CD1c-positive myeloid dendritic cell (primary cell): Measurements from ENCODE around the gene RAPGEF3.

Source experiments
- DNase-seq: peaks from one replicate; pipeline ENCODE4 v3.0.0-alpha.2; 2016; ENCODE audit errors: extremely low spot score

Gene RAPGEF3

DNA sequence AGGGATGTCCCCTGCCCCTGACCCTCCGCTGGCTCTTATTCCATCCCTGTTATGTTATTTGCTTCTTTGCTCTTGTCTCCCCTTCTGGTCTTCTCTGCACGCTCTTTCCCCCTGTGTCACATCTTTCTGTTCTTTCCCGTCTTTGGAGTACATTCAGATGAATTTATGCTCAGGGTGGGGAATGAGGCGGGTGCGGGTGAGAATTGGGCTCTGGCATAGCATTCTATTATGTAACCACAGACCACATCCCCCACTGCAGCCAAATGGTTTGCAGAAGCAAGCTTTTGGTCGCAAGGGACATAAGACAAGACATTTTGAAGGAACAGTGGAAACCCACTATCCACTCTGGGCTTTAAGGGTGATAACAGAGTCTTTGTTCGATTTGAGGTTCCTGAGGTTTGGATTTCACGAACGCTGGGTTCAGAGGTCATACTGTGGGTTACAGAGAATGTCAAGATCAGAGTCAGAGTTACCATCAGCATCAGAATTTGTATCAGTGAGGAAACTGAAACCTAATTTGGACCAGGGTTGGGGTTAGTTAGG, 37.2 kb downstream of the RAPGEF3 start:
- DNase-seq = no peak

DNA sequence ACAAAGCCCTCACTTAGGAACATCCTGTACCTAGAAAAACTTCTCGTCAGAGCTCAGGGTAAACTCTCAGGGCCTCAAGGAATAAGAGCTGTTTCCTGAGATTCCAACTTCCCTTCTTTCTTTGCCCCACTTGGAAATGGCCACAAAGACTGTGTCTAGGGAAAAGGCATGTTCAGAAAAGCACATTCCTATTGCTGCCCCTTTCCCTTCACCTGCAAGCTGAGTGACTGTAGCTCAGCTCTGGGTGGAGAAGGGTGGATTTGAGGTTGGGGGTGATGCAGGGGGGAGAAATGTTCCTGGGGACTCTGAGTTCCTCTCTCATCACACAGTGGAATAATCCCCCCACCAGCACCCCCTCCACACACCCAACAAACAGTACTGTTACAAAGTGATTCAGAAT, 40.1 kb downstream of the RAPGEF3 start:
- DNase-seq = no peak

DNA sequence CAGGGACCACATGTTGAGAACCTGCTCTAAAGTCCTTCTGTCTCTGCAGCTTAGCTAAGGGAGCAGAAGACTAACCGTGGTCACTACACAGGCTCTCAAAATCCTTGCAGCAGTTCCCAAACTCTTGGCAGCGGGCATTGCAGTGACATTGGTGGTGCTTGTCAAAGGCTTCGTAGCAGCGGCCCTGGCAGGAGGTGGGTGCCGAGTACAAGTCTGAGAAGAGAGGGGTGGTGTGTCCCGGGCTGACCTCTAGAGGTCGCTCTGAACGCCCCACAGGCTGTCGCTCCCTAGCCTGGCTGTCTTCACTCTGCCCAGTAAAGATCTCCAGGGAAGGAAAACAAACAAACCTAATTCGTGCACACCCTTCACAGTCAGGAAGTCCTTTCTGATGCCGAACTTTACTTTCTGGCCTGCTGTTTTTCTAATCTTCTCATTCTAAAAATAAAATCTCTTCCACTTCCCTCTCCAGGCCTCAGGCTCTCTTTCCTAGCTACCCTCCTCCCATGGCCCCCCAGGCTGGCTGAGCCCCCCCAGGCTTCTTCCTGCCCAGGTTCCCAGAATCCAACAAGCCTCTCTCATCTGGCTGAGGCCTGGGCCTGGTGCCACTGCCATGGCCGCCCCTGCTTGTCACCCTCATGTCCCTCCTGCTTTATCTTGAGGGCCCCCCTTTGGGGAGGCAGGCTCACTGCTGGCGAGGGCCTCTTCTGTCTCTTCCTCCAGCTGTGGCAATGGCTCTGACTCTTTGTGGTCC, 41.1 kb downstream of the RAPGEF3 start:
- peak; percentile 64 for DNase-seq

DNA sequence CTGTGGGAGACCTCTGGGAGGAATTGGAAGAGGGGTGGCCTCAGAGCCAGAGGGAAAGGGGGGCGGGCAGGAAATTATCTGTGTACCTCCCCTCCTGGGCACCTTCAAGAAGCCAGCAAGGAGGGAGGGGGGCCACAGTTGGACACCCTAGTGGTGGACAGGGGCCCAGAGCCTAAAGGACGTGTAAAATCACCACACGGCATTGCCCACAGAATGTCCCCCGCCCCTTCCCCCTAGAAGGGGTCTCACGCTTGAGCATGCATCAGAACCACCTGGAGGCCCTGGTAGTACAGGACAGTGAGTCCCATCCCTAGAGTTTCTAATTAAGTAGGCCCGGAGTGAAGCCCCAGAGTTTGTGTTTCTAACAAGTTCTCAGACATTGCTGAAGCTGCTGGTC, 41.6 kb downstream of the RAPGEF3 start:
- DNase-seq = no peak

DNA sequence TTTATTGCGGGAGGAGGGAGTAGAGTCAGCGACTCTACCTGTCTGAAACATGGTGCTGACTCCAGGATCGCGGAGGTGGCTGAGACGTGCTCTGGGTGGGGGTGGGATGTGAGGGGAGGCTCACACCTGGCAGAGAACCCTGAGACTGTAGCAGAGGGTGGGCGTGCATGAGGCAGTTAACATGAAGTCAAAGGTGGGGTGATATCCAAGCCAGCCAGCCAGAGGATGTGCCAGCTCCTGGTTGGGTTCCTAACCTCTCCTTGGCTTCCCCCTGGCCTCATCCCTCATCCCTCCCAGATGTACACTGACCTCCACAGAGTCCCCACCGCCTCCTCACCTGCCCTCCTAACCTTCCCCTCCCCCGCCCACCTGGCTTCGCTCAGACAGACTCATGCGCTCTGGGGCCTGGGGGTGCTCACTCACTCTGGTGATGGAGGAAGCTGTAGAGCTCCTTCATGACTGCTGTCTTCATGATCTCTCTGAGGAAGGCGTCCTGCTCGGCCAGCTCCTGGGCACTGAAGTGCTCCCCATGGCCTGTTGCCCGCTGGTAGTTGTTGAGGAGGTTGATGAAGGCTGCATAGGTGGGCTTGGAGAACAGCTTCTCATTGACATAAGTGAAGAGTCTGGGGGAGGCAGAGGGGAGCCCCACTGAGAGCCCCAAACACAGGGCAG, 42.7 kb downstream of the RAPGEF3 start:
- no peak for DNase-seq

DNA sequence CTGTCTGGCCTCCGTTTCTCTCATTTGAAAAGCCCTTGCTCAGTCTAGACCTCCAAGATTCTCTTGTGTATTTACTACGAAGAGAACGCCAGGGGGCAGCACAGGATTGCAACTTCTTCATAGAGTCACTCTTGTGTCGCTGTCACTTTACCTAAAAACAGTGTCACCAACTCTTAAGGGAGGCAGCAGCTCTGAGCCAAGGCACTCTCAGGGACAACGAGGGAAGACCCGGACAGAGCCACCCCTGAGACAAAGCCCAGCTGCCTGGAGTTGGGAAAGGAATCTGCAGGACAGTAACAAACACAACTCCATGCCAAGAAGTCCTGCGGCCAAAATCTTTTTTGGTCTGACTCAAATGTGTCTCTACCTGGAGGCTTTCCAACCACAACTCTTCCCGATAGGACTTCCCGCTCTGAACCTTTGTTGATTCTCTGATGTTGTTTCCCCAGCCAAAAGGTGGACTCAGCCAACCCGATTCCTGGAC, 43.2 kb downstream of the RAPGEF3 start:
- peak; percentile 89 for DNase-seq

DNA sequence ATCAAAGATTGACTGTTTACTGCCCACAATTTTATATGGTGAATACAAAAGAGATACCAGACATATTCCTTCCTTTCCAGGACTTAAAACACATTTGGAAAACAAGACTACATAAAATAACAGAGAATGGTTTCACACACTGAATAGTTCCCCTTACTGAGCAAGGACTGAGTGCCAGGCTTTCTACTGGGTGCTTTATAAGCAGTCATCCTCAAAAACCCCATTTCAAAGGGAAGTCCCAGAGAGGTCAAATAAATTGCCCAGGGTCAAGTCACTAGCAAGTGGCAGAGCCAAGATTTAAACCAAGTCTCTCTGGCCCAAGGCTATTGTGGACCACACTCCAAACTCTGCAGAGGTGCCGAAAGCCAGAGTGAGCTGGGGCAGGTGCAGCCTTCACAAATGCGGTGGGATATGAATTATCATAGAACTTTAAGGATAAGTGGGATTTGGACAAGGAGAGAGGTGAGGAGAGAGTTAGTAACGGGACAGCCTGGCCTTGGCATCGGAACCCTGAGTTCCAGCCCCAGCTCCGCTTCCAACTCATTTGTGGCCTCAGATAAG, 43.8 kb downstream of the RAPGEF3 start:
- DNase-seq = peak; percentile 60

DNA sequence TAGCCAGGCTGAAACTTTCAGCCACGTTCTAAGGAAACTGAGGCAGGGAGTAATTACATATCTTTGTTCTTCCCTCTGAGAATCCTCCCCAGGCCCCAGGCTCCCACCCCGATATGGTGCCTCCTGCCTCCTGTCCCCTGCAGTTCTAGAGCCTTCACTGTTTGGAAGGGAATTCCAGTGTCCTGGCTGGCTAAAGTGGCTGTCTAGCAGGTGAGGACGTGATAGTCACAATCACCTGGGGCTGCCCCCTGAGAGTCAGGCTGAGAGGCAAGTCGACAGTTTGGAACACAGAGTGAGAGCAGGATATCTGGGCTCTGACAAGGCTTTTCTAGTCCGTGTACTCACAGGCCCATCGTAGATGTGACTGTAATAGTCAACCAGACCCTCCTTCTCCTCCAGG, 46.5 kb downstream of the RAPGEF3 start:
- no peak for DNase-seq

DNA sequence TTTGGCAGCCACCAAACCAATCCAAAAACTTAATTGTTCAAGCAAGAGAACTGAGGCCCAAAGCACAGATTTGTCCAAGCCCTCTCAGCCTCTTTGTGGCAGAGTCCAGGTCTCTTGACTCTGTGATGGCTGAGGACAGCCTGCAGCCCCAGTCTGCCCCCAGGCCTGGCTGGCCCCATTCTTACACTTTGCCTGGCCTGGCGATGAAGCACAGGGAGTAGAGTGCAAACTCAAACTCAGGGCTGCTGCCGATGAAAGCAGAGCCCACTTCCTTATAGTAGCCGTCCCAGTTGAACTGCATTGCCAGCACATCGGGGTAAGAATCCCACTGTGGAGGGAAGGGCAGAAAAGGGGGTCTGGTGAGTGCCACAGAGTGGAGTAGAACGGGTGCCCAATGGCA, 47.2 kb downstream of the RAPGEF3 start:
- no peak for DNase-seq

DNA sequence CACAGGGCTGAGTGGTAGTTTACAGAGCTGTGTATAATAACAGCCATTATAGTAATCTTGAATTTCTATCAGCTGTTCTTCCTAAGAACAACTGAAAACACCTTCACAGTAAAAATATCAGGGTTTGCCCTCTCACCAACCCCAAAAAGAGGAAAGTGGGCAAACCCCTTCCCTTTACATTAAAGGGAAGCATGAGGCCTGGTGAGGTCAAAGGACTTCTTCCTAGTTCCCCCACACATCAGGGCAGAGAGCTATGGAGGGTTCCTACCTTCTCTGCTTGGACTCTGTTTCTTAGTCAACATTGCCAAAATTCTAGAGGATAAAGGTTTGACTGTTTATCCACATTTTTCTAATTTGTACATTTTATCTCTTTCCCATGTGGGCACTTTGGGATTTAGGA, 48.4 kb downstream of the RAPGEF3 start:
- peak; percentile 73 for DNase-seq

DNA sequence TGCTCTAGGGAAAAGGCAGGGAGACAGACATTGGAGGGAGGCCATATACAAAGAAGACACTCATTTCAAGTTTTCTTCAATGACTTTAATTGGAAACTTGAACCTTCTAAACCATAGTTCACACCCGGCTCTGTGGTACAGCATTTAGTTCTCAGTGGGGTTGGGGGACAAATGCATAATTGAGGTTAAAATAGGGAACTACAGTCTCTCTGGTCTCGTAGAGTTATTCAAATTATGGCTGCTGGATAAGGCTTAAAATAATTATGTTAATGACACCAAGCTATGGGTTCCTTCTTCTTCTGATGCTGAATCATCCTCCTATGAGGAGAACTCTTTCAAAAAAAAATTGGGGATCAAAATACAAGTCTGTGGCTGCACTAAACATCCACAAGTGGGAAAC, 49.0 kb downstream of the RAPGEF3 start:
- peak; percentile 44 for DNase-seq

DNA sequence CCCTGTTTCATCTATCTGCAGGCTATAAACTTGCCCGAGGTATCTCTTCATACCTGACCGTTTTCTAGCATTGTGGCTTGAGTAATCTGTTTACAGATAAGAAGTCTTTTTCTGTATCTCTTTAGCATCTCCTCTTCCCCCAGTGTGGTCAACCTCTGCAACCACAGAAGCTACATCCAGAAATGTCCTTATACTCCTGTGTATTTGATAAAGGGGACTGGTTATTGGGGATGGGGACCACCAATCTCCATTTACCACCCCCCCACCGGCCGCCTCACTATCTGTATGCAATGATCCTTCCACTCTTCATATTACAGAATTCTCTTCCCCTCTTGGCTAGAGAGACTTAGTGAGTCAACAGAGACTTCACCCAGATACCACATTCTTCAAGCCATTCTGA, 49.4 kb downstream of the RAPGEF3 start:
- DNase-seq = no peak

DNA sequence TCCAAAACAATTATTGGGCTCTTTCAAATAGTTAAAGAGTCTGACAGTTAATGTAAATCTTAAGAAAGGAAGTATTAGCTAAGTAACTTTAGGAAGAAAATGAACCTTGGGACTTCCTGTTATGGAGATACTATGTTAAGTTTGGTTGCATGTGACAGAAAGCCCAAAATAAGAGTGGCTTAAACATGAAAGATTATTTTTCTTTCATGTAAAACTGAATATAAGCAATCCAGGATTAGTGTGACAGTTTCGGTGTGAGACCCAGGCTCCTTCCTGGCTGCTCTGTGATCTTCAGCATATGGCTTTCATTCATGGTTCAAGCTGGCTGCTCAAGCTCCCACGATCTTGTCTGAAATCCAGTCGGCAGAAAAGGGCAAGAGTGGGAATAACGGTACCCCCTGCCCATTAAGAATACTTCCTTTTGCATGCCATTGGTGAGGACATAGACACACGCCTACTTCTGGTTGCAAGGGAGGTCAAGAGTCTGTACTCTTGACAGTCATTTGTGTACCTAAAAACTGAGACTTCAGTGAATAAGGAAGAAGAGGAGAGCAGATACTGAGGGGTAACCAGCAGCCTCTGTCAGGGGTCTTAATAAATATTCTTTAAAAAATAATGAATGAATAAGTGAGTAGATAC, 50.7 kb downstream of the RAPGEF3 start:
- DNase-seq = peak; percentile 54

DNA sequence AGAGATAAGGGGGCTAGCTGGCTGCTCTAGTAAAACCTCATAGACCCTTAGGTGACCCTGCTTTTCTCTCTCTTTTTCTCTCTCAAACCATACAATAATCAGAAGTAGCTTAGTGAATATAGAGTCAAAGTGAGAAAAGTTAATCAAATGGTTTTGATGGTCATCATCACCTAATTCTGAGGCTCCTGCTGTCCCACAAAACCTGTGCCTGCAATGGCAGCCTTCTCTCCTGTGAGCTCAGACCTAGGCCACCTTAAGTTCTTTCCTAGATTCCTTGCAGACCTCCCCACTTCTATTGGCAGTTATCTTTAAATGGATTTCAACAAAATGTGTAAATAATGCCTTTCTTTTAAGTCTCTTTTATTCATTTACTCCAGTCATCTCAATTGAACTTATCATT, 51.3 kb downstream of the RAPGEF3 start:
- no peak for DNase-seq

DNA sequence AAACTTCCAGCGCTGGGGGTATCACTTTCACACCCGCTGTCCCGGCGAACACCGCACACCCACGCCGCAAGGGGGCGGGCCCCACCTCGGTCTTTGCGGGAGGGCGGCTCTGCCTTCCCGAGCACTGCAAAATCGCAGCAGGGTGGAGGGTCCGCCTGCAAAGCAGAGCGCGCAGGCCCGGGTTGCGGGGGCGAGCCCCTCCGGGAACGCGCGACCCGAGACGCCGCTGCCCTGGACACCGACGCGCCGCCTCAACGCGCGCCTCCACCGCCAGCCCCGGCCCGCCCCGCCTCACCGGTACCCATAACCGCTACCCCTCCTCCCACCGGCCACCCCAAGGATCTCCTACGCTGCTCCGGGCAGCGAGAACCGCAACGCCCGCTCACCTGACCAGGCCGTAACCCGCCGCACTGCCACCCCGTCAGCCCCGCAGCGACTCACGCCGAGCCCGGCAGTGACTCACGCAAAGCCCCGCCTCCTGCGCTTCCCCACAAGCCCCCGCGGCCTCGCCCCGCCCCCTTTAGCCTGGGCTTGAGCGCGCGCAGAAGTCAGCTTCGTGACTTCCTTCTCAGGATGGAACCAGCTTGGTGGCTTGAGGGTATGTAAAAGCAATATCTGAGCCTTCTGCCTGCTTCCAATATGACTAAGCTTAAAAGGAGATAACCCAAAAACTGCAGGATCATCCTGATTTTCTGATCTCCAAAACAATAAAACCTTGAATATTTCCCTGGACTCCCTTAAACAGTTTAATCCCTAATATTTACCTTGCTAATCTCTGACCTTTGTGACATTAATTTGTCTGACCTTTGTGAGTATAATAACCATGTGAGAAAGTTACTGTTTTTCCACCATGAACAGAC, 52.9 kb downstream of the RAPGEF3 start, which contains the start of gene RPAP3:
RPAP3 (minus strand) TSS at position 465 of the 860 bp plus-strand sequence. CDS start 3,190 bp downstream, outside the sequence.
- peak; percentile 99 for DNase-seq

DNA sequence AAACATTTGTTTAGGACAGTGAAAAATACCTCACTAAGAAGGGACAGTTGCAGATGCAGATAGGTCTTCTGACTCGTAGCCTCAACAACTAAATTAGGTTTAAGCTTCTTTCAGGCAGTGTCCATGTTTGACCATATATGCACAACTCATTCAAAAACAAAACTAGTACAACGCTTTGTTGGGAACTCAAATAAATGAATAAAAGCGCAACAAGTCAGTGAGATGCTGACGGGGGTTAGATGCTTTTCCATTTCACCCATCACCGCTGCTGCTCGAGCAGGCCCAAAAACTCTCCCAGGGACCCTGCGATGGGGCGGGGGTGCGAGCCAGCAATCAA, 53.5 kb downstream of the RAPGEF3 start:
- no peak for DNase-seq

DNA sequence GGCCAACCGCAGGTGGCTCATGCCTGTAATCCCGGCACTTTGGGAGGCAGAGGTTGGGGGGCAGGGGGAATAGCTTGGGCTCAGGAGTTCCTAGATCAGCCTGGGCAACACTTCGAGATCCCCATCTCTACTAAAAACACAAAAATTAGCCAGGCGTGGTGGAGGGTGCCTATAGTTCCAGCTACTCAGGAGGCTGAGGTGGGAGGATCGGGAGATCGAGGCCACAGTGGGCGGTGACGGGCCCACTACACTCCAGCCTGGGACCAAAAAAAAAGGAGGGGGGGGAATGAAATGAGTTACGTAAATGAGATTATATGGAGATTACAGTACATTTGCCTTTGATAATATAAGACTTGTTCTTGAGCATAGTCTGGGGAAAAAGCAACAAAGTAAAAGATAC, 54.0 kb downstream of the RAPGEF3 start:
- DNase-seq = no peak

DNA sequence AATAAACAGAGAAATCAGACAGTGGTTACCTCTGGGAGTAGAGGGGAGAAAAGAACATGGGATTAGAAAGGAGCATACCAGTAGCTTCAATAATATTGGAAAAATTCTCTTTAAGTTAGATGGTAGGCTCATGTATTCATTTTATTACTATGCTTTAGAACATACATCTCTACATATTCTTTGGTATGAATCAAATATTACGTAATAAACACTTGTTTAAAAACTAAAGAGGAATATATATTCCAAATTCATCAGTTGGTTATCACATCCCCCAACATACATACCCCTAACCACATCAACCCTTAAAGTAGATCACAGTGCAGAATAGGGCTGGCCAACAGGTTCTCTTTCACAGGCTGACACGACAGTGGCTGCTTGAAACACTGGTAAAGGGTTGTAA, 58.4 kb downstream of the RAPGEF3 start:
- DNase-seq = no peak

DNA sequence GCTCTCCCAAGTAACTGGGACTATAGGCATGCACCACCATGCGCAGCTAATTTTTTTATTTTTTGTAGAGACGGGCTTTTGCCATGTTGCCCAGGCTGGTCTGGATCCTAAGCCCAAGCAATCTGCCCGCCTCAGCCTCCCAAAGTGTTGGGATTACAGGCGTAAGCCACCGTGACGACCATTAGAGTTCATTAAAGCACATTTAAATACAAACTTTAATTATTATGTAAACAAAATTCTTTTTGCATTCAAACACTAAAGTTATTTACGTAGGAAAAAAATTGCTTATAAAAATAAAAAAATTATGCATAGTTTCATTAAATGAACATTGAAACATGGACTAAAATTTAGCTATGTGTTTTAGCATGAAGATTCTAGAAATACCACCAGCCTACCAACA, 60.0 kb downstream of the RAPGEF3 start:
- no peak for DNase-seq

DNA sequence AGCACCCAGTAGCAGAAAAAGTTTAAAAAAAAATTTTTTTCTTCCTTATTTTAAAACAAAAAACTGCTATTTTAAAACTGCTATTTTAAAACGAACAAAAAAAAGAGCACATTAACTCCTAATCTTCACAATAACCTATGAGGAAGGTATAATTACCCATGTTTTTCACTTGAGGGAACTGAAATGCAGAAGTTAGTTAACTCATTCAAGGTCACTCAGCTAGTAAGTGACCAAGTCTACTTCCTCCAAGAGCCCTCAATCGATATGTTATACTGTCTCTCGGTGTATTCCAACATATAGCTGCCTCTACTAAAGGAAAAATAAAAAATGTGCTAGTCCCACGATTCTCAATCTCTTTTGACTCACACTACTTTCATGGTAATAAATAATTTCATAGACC, 60.6 kb downstream of the RAPGEF3 start:
- DNase-seq = peak; percentile 72

DNA sequence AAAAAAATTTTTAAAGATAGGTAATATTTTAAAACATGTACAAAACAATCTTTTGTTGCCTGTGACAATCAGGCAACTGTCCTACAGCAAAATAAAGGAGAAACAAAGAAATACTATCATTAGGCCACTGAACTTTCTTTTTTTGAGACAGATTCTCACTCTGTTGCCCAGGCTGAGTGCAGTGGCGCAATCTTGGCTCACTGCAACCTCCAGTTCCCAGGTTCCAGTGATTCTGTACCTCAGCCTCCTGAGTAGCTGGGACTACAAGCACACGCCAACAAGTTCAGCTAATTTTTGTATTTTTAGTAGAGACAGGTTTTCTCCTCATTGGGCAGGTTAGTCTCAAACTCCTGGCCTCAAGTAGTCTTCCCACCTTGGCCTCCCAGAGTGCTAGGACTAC, 69.5 kb downstream of the RAPGEF3 start:
- DNase-seq = no peak
